Activated naive CD8-positive, alpha-beta T cell treated with anti-CD3 and anti-CD28 coated beads for 36 hours (primary cell): ENCODE results near the gene HDAC4. TPM values are rescaled to one million over a fixed set of nuclear protein-coding genes. Genes with fewer than 3 reads are reported as not detected.

Experiments used
- DNase-seq: peaks from one replicate; pipeline ENCODE4 v3.0.0; 2021
- H3K27ac Mint-ChIP-seq: one replicate; pipeline ENCODE4 v1.8.0; 2022; ENCODE audit warnings: mild to moderate bottlenecking, moderate library complexity, mixed read lengths
- H3K27me3 Mint-ChIP-seq: one replicate; pipeline ENCODE4 v1.8.0; 2022; ENCODE audit warnings: mild to moderate bottlenecking, mixed read lengths
- H3K36me3 Mint-ChIP-seq: one replicate; pipeline ENCODE4 v1.8.0; 2021; ENCODE audit warnings: mild to moderate bottlenecking, mixed read lengths
- H3K4me1 Mint-ChIP-seq: one replicate; pipeline ENCODE4 v1.8.0; 2021; ENCODE audit warnings: mixed read lengths
- H3K4me3 Mint-ChIP-seq: one replicate; pipeline ENCODE4 v1.8.0; 2022; ENCODE audit warnings: mild to moderate bottlenecking, moderate library complexity, mixed read lengths
- H3K9me3 Mint-ChIP-seq: one replicate; pipeline ENCODE4 v1.8.0; 2022; ENCODE audit warnings: mixed read lengths
- total RNA-seq, 2 experiments: library from RNA; stranded (reverse); gene quantifications; one replicate each; pipeline ENCODE4 v1.2.3, GENCODE V29; 2021

HDAC4 gene
- total RNA-seq, 2 experiments from 2014 or later, result 19.1 to 20.2 TPM

DNA sequence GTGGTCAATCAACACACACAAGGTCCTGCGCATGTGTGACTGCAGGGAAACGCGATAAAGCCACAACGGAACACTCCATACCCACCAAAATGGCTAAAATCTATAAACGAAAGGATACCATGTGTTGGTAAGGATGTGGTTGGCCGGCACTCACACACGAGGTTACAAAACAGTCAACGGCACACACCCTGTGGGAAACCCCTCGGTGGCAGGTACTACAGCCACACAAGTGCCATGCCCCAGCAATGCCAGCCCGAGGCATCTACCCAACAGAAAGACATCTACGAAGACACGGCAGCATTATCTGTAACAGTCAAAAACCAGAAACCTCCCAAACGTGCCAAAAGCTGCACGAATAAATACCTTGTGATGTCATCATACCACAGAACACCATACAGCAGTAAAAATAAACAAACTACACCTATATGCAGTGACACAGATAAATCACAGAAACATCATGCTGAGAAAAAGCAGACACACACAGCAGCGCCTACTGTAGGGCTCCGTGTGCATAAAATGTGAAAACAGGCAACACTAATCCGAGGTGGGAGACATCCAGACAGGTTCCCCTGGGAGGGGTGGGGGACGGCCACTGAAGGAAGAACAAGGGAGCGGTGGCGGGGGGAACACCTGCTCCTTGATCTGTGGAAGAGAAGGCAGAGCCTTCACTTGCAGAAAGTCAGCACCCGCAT lies 36.7 kb downstream of the HDAC4 start:
- H3K9me3 Mint-ChIP-seq, result no peaks in the 10 kb centered on the region
- no peak overlapping the region for H3K4me3 Mint-ChIP-seq
- H3K4me1 Mint-ChIP-seq, result peaks cover 20% of the 10 kb centered on the region
- H3K27me3 Mint-ChIP-seq, result no peaks in the 10 kb centered on the region
- DNase-seq, result no peak
- peaks cover 5% of the 10 kb centered on the region for H3K36me3 Mint-ChIP-seq
- peak overlapping the region; percentile 44 for H3K27ac Mint-ChIP-seq

DNA sequence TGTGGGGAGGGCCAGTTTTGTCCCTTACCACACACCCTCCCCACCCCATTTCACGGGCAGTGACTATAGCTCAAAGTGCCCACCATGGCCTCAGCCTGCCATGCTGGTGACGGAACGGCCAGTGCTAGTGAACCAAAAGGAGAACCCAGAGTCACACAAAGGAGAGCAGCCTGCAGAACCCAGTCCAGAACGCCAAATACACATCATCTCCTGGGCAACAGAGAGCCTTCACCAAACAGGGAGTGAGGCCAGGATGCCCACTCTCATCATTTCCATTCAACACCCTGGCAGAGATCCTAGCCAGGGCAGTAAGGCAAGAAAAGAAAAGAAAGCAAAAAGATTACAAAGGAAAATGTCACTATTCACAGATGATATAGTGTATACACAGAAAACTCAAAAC lies 38.3 kb downstream of the HDAC4 start:
- Mint-ChIP-seq H3K4me3 (no peak overlapping the region), H3K4me1 (peaks cover 20% of the 10 kb centered on the region), H3K27me3 (no peaks in the 10 kb centered on the region), H3K36me3 (peaks cover 7% of the 10 kb centered on the region), H3K9me3 (no peaks in the 10 kb centered on the region), H3K27ac (no peak overlapping the region)
- DNase-seq, result no peak

DNA sequence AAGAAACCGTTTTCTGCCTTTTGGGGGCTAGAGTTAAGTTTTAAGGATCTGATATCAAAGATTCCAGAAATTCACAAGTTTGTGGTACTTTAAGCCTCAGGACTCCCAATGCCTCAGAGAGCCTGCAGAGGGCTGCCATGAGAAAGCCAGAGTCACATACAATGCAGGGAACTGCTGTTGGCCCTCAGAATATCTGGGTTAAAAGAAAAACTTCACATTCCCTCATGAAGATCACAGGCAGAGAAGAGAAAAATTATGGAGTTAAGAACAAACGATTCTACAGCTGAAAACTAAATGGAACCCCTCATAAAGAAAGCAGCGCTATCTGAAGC lies 39.5 kb downstream of the HDAC4 start:
- Mint-ChIP-seq H3K27me3 (no peaks in the 10 kb centered on the region), H3K4me1 (peaks cover 21% of the 10 kb centered on the region), H3K27ac (no peak overlapping the region), H3K9me3 (no peaks in the 10 kb centered on the region), H3K4me3 (no peak overlapping the region), H3K36me3 (peaks cover 10% of the 10 kb centered on the region)
- no peak for DNase-seq

DNA sequence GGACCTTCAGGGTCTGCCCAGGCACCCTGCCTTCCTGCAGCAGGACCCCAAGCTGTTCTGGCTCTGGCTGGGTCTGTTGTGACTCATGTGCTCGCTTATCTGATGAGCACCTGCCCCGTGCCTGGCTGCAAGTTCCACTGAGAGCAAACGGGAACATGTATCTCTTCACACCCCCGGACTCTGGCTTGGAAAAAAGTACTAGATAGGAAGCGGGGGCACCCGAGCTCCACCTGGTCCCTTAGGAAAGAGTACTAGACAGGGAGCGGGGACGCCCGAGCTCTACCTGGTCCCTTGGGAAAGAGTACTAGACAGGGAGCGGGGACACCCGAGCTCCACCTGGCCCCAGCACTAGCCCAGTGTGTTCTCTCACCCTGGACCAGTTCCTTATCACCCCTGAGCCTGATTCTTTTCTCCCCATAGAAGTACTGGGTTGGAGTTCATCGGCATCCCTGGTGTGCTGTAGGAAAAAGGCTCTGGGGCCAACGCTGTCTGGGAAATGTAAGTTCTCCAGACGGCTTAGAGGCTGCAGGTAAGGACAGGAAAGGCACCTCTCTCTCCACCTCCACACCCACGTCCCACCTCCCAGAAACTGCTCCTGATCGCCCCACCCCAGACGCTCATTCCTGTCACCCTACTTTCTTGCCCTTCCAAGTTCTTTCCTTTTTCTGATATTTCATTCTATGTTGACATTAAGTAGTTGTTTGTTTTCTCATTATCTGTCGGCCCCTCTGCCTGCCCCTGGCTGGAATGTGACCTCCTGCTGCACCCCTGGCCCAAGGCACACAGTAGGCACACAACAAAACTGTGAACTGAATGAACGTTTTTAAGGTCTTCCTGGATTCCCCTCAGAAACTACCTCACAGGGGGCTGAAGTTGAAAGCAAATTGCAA lies 40.2 kb downstream of the HDAC4 start:
- Mint-ChIP-seq H3K9me3 (no peaks in the 10 kb centered on the region), H3K27ac (no peak overlapping the region), H3K27me3 (no peaks in the 10 kb centered on the region), H3K4me3 (no peak overlapping the region), H3K36me3 (peaks cover 13% of the 10 kb centered on the region), H3K4me1 (peaks cover 21% of the 10 kb centered on the region)
- DNase-seq, result no peak

DNA sequence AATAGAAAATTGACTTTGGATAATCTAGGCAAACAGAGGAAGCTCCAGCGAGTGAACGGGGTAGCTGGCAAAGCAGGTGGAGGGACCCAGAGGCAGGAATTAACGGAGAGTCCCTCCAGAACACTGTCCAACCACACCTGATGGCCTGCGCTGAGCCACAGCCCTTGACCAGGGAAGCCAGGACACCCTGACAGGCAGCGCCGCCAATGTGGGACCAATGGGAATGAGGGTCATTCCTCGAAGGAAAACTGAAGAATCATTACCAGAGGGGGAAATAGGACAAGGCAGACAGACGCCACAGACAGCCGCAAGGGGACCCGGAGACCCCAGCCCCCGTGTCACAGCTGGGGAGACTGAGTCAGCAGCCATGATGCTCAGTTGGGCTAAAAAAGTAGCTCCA lies 40.8 kb downstream of the HDAC4 start:
- DNase-seq, result no peak
- peaks cover 19% of the 10 kb centered on the region for H3K4me1 Mint-ChIP-seq
- peaks cover 5% of the 10 kb centered on the region for H3K9me3 Mint-ChIP-seq
- no peaks in the 10 kb centered on the region for H3K27me3 Mint-ChIP-seq
- H3K27ac Mint-ChIP-seq, result no peak overlapping the region
- peaks cover 16% of the 10 kb centered on the region for H3K36me3 Mint-ChIP-seq
- H3K4me3 Mint-ChIP-seq, result no peak overlapping the region

DNA sequence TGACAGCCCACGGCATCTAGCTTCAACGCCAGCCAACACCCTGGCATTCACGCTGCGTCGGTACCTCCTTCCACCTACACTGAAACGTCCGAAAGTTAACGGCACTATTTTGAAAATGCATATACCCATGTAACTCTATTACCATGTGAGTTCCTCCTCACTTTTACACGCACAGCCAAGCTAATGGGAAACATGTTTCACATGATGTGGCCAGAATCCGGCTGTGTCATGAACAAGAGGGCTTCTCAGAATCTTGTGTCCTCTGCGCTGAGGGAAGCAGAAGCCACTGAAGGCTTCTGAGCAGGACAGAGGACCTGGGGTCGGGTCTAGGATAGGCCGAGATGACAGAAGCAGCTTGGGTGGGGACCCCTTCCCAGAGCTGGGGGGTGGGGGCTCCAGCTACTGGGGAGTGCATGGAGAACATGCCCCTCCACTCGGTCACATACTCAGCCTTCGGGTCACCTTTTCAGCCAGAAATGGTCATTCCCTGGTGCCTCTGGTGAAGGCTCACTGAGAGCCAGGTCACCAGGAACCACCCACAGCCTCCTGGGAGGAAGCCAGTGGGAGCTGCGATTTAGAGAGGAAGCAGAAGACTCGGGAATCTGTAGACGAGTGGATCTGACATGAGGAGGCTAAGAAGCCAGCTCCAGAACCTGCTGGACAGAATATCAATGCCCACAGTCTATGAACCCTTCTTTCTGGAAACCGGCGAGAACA lies 41.5 kb downstream of the HDAC4 start:
- Mint-ChIP-seq H3K27ac (no peak overlapping the region), H3K27me3 (no peaks in the 10 kb centered on the region), H3K4me3 (no peak overlapping the region), H3K36me3 (peaks cover 21% of the 10 kb centered on the region), H3K4me1 (peaks cover 15% of the 10 kb centered on the region), H3K9me3 (peaks cover 11% of the 10 kb centered on the region)
- DNase-seq, result no peak

DNA sequence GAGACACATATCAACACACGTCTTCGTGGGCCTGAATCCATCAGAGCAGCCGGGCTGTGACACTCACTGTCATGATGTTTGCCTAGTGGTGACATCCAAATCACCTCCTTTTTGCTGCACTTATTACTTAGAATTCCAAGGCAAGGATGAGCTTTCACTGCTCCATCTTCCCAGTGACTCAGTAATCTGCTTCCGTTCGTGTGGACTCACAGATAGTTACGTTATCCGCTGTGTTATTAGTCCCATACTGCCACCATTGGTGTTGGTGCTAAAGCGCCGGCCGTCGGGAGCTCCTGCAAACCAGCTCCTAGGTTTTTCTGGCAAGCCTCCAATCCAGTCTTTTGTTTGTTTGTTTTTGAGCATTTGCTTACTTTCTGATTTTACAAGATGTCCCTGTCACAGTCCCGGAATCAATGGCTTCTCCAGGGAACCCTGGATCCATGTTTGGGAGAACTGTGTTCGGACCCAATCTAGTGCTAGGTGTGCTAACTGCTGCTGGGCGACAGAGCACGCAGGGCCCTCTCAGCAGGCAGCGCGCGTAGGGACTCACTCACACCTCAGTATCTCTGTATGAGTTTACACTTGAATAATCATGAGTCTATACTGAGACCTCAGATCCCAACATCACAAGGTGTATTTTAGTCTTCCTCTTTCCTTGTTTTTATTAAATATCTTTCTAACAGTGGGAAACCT lies 42.6 kb downstream of the HDAC4 start:
- peaks cover 20% of the 10 kb centered on the region for H3K36me3 Mint-ChIP-seq
- no peak overlapping the region for H3K4me3 Mint-ChIP-seq
- no peak overlapping the region for H3K27ac Mint-ChIP-seq

DNA sequence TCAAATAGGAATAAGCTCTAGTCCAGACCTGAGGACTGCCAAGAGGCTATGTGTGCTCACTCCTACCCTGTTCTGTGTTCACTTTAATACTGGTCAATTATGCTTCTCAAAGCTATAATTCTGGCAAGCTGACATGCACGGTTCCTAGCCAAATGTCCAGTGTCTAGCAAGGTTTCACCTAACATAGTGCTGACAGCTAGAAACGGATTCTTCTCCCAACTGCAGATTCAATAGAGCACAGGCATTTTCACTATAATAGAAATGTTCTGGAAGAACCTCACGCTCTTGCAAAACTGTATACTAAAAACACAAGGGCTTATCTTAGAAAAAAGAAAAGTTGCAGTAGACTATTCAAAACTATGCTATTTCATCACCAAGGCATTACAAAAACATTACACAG lies 45.1 kb downstream of the HDAC4 start:
- peaks cover 3% of the 10 kb centered on the region for H3K4me1 Mint-ChIP-seq
- H3K9me3 Mint-ChIP-seq, result peaks cover 11% of the 10 kb centered on the region
- no peaks in the 10 kb centered on the region for H3K27me3 Mint-ChIP-seq
- no peak for DNase-seq
- no peak overlapping the region for H3K27ac Mint-ChIP-seq
- H3K36me3 Mint-ChIP-seq, result peaks cover 26% of the 10 kb centered on the region
- H3K4me3 Mint-ChIP-seq, result no peak overlapping the region

More for the DNA sequence above, 42.6 kb downstream of the HDAC4 start:
- Mint-ChIP-seq H3K9me3 (peaks cover 11% of the 10 kb centered on the region), H3K4me1 (peaks cover 5% of the 10 kb centered on the region), H3K27me3 (no peaks in the 10 kb centered on the region)
- no peak for DNase-seq

DNA sequence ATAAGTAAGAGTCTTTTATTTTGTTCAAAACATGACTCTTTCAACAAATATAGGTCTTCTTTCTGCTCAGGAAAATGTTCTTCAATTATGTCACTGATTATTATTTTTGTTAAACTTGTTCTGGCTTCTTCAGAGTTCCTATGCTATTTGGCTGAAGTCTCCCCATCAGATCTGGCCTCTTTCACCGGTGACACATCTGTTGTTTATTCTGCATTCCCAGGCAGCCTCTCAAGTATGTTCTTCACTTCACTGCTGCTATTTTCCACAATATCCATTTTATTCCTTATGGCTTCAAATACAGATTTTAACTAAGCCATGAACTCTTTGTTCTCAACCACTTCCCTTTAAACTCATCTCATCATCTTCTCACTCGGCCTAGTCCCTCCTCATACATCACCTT lies 45.7 kb downstream of the HDAC4 start:
- Mint-ChIP-seq H3K36me3 (peaks cover 26% of the 10 kb centered on the region), H3K9me3 (peaks cover 11% of the 10 kb centered on the region), H3K27me3 (no peaks in the 10 kb centered on the region), H3K4me1 (peaks cover 1% of the 10 kb centered on the region), H3K4me3 (no peak overlapping the region), H3K27ac (no peak overlapping the region)
- no peak for DNase-seq

DNA sequence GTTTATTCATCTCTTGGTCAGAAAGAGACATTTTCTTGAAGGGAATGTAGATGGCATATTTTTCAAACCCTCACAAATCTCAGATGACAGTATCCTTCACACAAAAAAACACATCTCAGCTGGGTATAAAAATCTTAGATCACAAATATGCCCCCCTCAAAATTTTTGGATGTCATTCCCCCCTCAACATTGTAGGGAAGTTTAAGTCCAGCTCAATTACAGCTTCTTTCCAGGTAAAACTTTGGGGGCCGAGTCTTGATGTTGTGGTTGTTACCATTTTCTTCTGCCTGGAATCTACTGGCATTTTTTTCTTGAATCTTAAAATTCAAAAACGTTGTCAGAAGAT lies 46.1 kb downstream of the HDAC4 start:
- H3K27me3 Mint-ChIP-seq, result no peaks in the 10 kb centered on the region
- H3K4me3 Mint-ChIP-seq, result no peak overlapping the region
- H3K9me3 Mint-ChIP-seq, result peaks cover 11% of the 10 kb centered on the region
- DNase-seq, result no peak
- peaks cover 26% of the 10 kb centered on the region for H3K36me3 Mint-ChIP-seq
- H3K27ac Mint-ChIP-seq, result no peak overlapping the region
- peaks cover 1% of the 10 kb centered on the region for H3K4me1 Mint-ChIP-seq

DNA sequence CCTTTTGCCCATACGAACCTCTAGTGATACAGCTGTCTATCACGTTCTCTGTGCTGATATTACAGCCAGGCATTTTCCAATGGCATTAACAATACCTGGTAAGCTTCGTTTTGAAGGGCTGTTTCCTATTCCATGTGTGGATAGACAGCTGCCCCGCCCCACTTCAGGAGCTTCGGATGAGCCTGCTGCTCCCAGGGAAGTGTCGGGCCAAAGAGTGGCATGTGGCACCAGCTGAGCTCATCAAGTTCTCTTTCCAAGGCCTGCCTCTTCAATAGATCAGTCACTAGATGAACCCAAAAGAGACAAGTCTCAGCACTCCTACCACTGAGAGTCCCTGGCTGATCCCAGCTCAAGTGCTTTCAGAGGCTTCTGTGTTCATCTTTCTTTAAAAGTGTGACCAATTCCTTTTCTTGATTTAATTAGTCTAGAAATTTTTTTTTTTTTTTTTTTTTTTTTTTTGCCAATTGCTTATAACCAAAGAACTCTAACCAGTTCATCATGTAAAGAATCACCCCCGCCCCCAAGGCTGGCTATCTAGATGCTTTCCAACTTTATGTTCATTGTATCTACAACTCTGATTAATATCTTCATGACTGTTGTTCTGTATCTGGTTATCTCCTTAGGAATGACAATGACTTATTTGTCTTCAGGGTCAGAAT lies 46.6 kb downstream of the HDAC4 start:
- peaks cover 1% of the 10 kb centered on the region for H3K4me1 Mint-ChIP-seq
- H3K36me3 Mint-ChIP-seq, result peaks cover 26% of the 10 kb centered on the region
- no peak overlapping the region for H3K27ac Mint-ChIP-seq
- no peak for DNase-seq
- H3K4me3 Mint-ChIP-seq, result no peak overlapping the region
- no peaks in the 10 kb centered on the region for H3K27me3 Mint-ChIP-seq
- H3K9me3 Mint-ChIP-seq, result peaks cover 11% of the 10 kb centered on the region

DNA sequence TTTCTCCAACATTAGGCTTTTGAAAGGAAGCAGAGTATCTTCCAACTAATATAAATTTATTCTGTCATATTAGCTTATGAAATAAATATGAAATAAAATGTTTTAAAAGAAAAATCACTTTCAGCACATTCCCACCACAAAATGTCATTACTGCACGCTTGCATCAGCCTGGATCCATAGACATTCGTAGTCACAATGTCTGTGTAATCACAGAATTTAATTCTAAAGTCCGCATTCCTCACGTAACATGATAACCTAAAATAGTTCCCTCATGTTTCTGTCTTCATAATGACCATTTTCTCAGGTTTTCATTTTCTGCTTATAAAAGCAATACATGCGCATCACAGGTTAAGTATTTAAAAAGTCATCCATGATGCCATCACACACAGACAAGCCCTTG lies 47.1 kb downstream of the HDAC4 start:
- H3K27me3 Mint-ChIP-seq, result no peaks in the 10 kb centered on the region
- H3K9me3 Mint-ChIP-seq, result peaks cover 11% of the 10 kb centered on the region
- H3K27ac Mint-ChIP-seq, result no peak overlapping the region
- H3K4me3 Mint-ChIP-seq, result no peak overlapping the region
- no peak for DNase-seq
- H3K36me3 Mint-ChIP-seq, result peaks cover 26% of the 10 kb centered on the region
- H3K4me1 Mint-ChIP-seq, result peaks cover 1% of the 10 kb centered on the region

DNA sequence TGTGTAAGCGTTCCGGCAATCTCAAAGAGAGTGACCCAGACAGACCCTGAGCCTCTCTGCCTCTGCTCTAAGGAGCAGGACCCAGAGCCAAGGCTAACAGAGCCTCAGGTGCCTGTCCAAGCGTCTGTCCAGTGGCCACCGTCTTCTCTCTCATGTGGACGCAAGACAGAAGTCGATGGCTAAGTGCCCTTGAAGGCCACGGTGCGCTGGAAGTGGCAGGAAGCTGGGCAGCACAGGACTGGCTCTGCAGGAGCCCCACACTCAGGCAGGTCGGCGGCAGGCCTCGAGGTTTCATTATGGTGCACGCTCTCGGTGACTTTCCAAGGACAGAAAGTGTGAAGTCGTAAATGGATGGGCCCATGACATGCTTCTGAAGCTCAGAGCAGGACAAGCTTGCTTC lies 49.1 kb downstream of the HDAC4 start:
- no peak for DNase-seq
- no peak overlapping the region for H3K27ac Mint-ChIP-seq
- no peaks in the 10 kb centered on the region for H3K27me3 Mint-ChIP-seq
- no peak overlapping the region for H3K4me3 Mint-ChIP-seq
- peaks cover 11% of the 10 kb centered on the region for H3K9me3 Mint-ChIP-seq
- peaks cover 21% of the 10 kb centered on the region for H3K36me3 Mint-ChIP-seq
- H3K4me1 Mint-ChIP-seq, result no peaks in the 10 kb centered on the region

DNA sequence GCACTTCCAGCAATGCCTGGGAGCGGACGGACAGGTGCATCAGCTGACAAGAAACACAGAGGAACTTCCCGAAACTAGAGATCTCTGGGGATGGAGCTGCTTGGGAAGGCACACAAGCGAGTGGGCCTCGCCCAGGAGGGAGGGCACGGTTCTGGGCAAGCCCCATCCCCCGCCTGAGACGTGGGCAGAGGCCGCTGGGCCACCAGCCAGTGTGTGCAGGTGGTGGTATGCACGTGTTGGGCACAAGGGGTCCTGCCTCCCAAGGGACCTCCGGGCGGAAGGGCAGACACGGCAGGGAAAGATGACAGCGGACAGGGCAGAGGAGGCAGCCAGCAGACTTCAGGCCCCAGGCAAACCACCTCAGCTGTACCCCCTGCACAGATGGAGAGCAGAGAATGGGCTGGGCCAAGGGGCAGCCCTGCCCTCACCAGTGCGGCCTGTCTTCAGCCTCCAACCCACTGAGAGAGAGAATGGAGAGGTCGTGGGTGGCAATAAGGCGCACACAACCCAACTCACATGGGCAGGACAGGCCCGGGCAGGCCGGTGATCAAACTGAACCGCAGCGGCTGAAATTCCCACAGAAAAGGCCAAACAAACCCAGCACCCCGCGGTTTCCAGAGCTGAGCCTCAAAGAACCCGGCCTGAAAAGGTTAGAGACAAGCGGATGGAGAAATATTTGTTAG lies 51.2 kb downstream of the HDAC4 start:
- Mint-ChIP-seq H3K36me3 (peaks cover 8% of the 10 kb centered on the region), H3K27me3 (no peaks in the 10 kb centered on the region), H3K4me1 (no peaks in the 10 kb centered on the region), H3K4me3 (no peak overlapping the region), H3K27ac (no peak overlapping the region), H3K9me3 (peaks cover 2% of the 10 kb centered on the region)
- DNase-seq, result no peak
